ENCODE data around the gene CNNM3.

The CNNM3 gene

DNA sequence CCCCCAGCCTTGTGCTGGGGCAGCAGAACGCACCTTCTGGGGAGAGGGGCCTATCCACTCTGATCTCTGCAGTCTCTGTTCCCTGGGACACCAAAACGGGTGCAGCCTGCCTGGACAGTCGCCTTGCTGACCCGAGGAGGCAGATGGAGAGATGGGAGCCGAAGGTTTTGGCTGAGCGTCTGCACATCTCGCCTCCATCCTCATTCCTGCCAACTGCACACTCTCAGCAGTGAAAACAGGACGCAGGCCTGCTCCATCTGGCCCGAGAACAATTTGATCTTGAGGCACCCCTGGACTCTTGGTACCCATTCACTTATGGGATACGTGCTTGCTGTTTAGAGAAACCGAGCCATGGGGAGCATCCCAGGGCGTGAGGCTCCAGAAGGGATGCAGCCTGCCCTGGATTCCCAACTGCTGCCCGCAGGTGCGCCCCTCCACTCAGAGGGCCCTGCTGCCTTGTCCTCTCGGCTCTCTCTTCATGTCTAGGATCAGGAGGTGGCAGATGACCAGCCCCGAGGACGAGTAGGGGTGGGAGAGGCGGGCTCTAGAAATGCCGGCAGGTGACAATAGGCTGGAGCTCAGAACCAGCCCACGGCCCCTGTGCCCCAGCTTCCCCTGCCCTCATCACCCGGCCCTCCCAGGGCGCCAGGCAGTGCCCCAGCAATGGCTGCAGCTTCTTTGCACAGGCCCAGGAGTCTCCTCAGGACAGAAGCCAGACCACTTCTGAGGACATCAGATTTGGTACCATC is 62.9 kb downstream of the CNNM3 start:
- no peak for DNase-seq (ENCODE audit: low read depth)

DNA sequence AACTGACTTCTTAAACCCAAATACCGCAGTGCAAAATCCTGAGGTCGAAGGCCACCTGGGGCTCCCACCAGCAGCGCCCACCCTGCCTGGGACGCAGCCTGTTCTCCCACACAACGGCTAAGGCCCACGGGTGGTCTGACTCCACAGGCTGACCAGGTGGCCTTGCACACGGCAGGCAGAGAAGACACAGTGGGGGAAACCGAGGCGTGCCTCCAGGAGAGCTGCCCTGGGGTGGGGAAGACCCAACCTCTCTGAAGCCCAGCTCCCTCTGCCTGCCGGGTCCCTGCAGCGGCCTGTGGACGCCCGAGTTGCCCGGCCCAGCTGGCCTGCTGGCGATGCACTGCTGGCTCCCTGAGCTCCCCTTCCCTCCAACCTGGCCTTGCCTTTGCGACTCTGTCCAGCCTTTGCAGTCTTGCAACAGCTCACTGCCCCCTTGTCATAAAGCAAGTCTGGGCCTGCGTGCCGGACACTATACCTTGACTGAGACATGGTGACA is 63.5 kb downstream of the CNNM3 start:
- DNase-seq (ENCODE audit: low read depth), result no peak

DNA sequence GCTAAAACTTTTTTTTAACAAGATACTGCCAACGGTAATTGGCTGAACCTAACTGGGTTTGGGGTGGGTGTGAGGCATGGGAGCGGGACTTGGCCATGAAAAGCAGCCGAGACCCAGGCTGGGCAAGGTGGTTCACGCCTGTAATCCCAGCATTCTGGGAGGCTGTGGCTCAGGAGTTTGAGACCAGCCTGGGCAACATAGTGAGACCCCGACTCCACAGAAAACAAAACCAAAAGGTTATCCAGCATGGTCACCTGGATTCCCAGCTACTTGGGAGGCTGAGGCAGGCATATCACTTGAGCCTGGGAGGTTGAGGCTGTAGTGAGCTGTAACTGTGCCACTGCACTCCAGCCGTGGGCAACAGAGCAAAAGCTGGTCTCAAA is 64.8 kb downstream of the CNNM3 start:
- DNase-seq (ENCODE audit: low read depth), result no peak

DNA sequence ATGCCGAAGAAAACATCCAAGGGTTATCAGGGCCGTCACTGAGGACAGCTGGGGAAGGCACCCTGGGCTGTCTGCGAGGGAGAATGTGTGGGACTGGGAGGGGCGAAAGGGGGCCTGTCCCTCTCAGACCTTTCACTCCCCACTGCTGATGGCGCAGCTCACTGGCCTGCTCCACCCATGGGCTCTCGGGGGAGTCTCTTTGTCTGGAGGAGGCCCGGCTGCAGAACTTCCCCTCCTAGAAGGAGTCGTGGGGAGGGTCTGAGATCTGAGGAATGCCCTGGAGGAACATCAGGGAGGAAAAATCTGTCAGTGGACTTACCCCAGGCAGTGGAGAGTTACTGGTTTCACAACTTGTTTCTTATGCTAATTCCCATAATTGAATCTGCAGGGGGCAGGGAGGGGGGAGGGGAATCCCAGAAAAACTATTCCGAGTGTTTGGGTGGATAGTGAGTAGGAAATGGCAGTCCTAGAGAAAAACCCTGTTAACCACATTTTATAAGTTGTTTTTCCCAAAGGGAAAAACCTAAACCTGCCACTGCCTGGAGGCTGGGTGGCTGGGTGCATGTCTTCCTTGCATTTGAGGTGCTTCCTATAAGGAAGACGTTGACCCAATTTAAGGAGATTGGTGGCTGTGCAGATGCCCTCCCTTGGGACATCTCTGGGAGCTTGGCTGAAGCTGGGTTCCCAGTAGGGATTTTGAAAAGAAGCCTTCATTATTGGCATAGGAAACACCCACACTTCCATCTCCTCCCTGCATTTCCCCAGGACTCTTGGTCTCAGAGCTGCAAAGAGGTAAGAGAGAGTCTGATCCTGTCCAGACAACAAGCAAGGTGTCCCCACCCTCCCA is 65.5 kb downstream of the CNNM3 start:
- DNase-seq (ENCODE audit: low read depth), result no peak

DNA sequence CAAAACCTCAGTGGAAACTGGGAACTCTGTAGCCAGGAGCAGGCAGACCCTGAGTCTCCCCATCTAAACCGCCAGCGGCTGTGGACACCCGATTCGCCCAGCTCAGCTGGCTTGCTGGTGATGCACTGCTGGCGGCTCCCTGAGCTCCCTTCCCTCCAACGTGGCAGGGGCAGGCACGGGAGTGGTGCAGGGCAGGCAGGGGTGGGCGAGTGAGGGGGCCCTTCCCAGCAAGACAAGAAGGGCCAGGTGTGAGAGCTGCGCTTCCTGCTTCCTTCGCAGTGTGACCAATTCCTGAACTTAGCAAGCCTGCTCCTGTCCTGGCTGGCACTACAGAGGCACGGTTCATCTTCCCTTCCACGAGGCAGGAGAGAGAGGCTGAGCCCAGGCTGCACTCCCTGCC is 66.2 kb downstream of the CNNM3 start:
- no peak for DNase-seq (ENCODE audit: low read depth)

DNA sequence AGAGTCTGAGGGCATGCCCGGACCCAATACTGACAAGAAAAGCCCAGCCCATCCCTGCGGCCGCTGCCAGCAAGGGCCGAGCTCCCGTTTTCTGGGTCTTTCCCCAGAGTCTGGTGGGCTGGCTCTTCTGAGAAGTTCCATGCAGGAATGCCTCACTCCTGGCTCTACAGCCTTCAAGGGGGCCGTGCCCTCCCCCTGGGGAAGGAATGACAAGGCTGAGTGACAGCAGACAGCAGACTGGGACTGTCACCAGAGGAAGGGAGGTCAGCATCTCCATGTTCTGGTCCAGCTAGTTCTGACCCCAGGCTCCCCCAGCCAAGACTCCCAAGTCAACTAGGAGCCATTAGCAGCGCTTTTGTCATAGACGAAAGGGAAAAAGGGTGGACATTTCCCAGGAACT is 66.8 kb downstream of the CNNM3 start:
- DNase-seq (ENCODE audit: low read depth), result no peak

DNA sequence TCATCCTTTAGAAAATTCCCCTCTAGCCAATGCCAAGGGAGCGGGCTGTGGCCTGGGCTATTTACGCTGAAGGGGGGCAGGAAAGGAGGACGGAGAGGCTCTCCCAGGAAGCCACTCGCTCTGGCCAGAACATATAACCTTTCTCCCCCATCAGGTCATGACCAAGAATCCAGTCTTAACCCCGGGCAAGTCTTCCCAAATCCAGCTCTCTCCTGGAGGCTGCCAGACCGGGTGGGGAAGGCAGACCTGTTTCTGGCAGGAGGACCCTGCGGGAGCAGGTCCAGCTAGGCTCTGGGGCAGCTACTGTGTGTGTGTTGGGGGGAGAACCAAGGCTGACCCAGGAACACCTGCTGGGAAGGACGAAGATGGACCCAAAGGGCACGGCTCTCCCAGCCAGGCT is 67.2 kb downstream of the CNNM3 start:
- no peak for DNase-seq (ENCODE audit: low read depth)
